ENCODE measurements around the gene BBC3. TPM values are rescaled to one million over a fixed set of nuclear protein-coding genes. Genes with fewer than 3 reads are reported as not detected.

Gene BBC3
- total RNA-seq, 1 experiment from 2014 or later = 1.7 TPM

DNA sequence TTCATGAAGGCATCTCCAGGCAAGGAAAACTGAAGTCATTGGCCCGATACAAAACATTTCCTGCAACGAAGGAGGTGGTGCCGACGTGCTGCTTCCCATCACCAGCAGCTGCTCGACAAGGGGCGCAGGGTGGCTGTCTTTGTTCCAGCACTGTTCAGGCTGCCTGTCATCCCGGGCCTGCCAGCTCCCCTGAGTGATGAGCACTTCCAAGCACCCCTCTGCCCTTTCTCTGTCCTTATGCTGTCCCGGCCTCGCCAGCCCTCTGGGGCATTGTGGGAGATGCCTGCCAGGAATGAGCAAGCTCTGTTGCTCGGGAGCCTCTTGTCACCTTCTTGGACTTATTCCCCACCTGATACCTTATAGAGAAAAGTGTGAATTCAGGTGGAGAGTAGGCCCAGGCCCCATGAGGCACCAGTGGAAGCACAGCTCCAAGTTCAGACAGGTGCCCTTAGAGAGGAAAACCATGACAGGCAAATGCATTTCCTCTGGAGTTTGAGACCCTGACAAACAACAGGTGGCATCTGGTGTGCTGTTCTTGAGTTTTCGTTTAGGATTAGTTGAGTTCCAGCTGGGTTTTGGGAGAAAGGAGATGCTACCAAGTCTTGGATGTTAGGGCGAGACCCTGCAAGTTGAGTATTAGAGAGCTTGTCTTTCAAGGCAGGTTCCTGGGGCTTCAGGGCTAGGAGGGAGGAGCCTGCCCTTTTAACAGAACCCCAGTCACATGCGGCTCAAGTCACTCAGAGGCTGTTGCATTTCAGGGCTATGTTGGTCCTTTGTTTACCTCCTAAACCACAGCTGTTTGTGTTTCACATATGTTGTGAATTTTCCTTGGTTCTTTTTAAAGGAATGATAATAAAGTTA, 21.4 kb downstream of the BBC3 start:
- peak in 1 of 2 experiments; percentile 33 for DNase-seq
- Histone ChIP-seq H3K27me3 (no peaks in the 10 kb centered on the region), H3K27ac (no peak overlapping the region), H3K4me1 (peaks cover 13% of the 10 kb centered on the region), H3K36me3 (peaks cover 60% of the 10 kb centered on the region), H3K4me3 (no peak overlapping the region), H3K9me3 (replicated peaks) (no peaks in the 10 kb centered on the region)

DNA sequence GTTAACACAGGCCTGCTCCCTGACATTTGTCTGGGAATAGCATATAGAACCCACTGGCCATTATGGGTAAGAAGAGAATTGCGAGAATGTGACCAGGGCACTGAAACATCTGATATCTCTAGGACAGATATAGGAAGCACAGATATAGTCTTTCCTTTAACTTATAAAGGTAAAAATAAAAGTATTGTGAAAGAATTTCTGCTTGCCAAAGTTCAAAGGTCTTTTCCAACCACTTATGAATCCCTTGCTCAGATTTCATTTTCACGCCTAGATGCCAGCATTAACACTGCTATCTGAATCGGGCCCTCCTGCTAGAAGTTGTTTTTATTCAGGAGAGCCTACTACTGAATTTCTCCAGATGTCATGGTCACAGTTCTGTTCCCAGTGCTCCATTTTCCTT, 27.7 kb downstream of the BBC3 start:
- DNase-seq = no peak
- H3K27me3 ChIP-seq = no peaks in the 10 kb centered on the region
- H3K4me3 ChIP-seq = no peak overlapping the region
- peaks cover 70% of the 10 kb centered on the region for H3K36me3 ChIP-seq
- no peaks in the 10 kb centered on the region for H3K9me3 ChIP-seq (replicated peaks)
- no peak overlapping the region; the same call in 1 of the 2 replicates for H3K27ac ChIP-seq
- H3K4me1 ChIP-seq = no peaks in the 10 kb centered on the region

DNA sequence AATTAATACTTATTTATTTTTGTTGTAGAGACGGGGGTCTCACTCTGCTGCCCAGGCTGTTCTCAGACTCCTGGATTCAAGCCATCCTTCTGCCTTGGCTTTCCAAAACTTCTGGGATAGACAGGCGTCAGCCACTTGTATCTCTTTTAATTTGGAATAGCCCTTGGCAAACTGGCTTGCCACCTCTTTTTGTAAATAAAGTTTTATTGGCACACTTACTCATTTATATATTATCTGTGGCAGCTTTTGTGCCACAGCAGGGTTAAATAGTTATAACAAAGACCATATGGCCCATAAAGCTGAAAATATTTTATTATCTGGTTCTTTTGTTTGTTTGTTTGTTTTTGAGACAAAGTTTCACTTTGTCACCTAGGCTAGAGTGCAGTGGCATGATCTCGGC, 30.5 kb downstream of the BBC3 start:
- Histone ChIP-seq H3K4me1 (no peaks in the 10 kb centered on the region), H3K36me3 (peaks cover 58% of the 10 kb centered on the region), H3K27ac (no peak overlapping the region), H3K4me3 (no peak overlapping the region), H3K9me3 (replicated peaks) (no peaks in the 10 kb centered on the region), H3K27me3 (no peaks in the 10 kb centered on the region)
- no peak for DNase-seq

DNA sequence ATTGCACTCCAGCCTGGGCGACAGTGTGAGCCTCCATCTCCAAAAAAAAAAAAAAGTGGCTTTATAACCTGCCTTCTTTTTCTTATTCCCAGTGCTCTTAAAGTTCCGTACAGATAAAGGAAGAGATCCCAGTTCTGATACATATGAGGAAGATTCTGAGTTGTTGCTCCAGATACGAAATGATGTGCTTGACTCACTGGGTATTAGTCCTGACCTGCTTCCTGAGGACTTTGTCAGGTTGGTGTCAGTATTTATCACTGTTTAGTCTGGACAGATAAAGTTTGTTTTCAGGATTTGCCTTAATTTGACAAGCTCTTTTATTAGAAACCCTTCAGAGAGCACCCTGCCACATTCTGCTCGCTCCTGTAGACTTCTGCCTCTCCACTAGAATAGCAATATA, 33.9 kb downstream of the BBC3 start:
- Histone ChIP-seq H3K27me3 (no peaks in the 10 kb centered on the region), H3K36me3 (peaks cover 39% of the 10 kb centered on the region), H3K4me1 (no peaks in the 10 kb centered on the region), H3K9me3 (replicated peaks) (no peaks in the 10 kb centered on the region), H3K27ac (no peak overlapping the region), H3K4me3 (no peak overlapping the region)
- DNase-seq = no peak

DNA sequence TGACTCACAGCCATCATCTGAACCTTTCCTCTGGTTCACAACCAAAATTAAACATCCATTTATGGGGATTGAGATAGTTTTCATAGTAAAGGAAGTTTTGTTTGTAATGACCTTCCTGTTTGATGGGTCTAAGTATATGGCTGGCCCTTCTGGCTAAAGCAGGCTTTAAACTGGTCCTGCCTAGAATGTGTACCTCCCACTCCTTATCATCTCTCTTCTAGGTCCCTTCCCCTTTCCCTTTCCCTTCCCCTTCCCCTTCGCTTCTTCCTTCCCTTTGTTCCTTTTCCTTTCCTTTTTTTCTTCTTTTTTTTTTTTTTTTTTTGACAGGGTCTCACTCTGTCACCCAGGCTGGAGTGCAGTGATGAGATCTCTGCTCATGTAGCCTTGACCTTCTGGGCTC, 35.6 kb downstream of the BBC3 start:
- Histone ChIP-seq H3K27me3 (no peaks in the 10 kb centered on the region), H3K36me3 (peaks cover 38% of the 10 kb centered on the region), H3K9me3 (replicated peaks) (no peaks in the 10 kb centered on the region), H3K4me1 (peaks cover 10% of the 10 kb centered on the region), H3K4me3 (no peak overlapping the region), H3K27ac (no peak overlapping the region)
- no peak for DNase-seq

DNA sequence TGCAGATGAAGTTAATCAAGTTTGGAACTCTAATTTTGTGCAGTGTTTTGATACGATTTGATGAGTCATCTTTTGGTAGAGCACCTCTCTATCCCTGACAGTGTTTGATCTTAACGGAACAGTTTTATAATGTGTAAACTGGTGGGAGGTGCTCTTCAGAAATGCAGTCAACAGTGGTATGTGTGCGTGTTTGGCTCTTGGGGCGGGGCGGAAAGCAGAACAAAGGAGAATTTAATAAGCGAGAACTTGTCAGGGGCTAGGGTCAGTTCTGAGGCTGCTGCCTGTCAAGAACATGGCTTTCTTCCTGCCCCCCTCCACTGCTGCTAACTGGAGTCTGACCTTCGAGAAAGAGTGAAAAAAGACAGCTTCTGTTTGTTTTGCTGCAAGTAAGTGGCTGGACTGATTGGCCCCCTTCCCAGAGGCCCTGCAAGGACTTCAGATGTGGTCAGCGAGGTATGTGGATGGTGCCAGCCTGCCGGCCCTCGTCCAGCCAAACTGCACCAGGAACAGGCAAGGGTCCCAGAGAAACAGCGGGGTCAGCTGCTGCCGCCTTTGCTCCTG, 40.8 kb downstream of the BBC3 start:
- Histone ChIP-seq H3K9me3 (replicated peaks) (no peaks in the 10 kb centered on the region), H3K27me3 (no peaks in the 10 kb centered on the region), H3K4me3 (no peak overlapping the region), H3K4me1 (peaks cover 26% of the 10 kb centered on the region), H3K36me3 (peaks cover 32% of the 10 kb centered on the region), H3K27ac (peak overlapping the region; percentile 66)
- peak; percentile 89 to 93 for DNase-seq

DNA sequence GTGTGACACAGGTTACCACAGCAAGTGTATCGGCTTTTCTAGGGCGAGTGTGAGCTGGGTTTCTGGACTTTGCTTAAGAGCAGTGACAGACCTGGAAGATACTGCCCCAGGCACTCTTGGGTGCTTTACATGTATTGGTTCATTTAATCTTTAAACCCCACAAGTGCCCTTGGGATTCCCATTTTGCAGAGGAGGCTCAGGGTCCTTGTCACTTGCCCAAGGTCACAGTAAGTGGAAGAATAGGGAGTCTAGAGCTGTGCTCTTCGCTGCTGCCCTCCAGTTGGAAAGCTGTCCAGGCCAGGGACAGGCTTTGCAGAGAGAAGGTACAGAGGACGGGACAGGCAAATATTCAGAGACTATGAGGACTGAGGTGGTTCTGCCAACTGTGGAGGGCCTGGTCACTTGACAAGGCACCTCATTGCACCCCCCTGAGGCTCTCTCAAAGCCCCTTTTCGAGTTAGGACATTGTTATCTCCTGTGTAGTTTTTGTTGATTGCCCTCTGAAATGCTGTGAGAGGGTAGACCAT, 42.4 kb downstream of the BBC3 start:
- Histone ChIP-seq H3K27ac (no peak overlapping the region), H3K36me3 (peaks cover 41% of the 10 kb centered on the region), H3K9me3 (replicated peaks) (no peaks in the 10 kb centered on the region), H3K27me3 (no peaks in the 10 kb centered on the region), H3K4me1 (peaks cover 26% of the 10 kb centered on the region), H3K4me3 (no peak overlapping the region)
- DNase-seq = no peak

GRCh38 chr19:47187797-47188196, 43.2 kb downstream of the BBC3 start:
- DNase-seq = no peak
- Histone ChIP-seq H3K27ac (no peak overlapping the region), H3K9me3 (replicated peaks) (no peaks in the 10 kb centered on the region), H3K4me1 (peaks cover 26% of the 10 kb centered on the region), H3K36me3 (peaks cover 48% of the 10 kb centered on the region), H3K27me3 (no peaks in the 10 kb centered on the region), H3K4me3 (no peak overlapping the region)

- Histone ChIP-seq H3K9me3 (replicated peaks) (no peaks in the 10 kb centered on the region), H3K4me3 (no peak overlapping the region), H3K27ac (no peak overlapping the region), H3K4me1 (peaks cover 26% of the 10 kb centered on the region), H3K27me3 (no peaks in the 10 kb centered on the region), H3K36me3 (peaks cover 53% of the 10 kb centered on the region)
- no peak for DNase-seq
Observed at GRCh38 chr19:47187335-47187655, 43.7 kb downstream of the BBC3 start.

- no peak for DNase-seq
- Histone ChIP-seq H3K4me3 (no peak overlapping the region), H3K27me3 (no peaks in the 10 kb centered on the region), H3K36me3 (peaks cover 58% of the 10 kb centered on the region), H3K4me1 (peaks cover 26% of the 10 kb centered on the region), H3K9me3 (replicated peaks) (no peaks in the 10 kb centered on the region), H3K27ac (no peak overlapping the region)
Observed at GRCh38 chr19:47186446-47187334, 44.3 kb downstream of the BBC3 start.

GRCh38 chr19:47183601-47184000, 47.4 kb downstream of the BBC3 start:
- no peak for DNase-seq
- Histone ChIP-seq H3K27ac (no peak overlapping the region), H3K4me3 (no peak overlapping the region), H3K36me3 (peaks cover 64% of the 10 kb centered on the region), H3K4me1 (no peaks in the 10 kb centered on the region; the same call in 1 of the 2 replicates), H3K27me3 (no peaks in the 10 kb centered on the region), H3K9me3 (replicated peaks) (no peaks in the 10 kb centered on the region)

- H3K27ac ChIP-seq = no peak overlapping the region
- no peak for DNase-seq
- H3K4me1 ChIP-seq = no peaks in the 10 kb centered on the region
- no peaks in the 10 kb centered on the region for H3K9me3 ChIP-seq (replicated peaks)
- no peaks in the 10 kb centered on the region for H3K27me3 ChIP-seq
- no peak overlapping the region for H3K4me3 ChIP-seq
- H3K36me3 ChIP-seq = peaks cover 68% of the 10 kb centered on the region
Observed at GRCh38 chr19:47179653-47180310, 51.2 kb downstream of the BBC3 start.

DNA sequence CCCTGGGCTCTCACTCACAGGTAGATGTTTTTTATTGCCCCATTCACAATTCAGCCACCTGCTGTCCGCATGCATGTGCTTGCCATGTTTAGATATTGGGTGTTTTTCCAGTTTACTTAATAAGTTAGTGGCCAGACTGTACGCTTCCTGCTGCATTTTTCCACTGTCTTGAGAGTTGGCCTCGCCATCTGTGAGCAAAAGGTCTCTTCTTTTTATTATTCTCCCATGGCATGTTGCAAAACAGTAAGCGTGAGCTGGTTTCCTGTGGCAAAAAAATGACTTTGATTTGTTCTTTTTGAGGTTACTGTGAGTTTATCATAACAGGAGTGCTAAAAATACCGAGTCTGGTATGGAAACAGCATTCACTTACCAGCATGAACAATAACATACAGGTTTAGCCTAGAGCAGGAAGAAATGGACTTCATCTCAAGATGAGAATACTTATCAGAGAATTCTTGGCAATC, 54.3 kb downstream of the BBC3 start:
- H3K9me3 ChIP-seq (replicated peaks) = no peaks in the 10 kb centered on the region
- no peak overlapping the region for H3K27ac ChIP-seq
- H3K27me3 ChIP-seq = no peaks in the 10 kb centered on the region
- H3K4me1 ChIP-seq = no peaks in the 10 kb centered on the region
- peaks cover 61% of the 10 kb centered on the region for H3K36me3 ChIP-seq
- DNase-seq = no peak
- no peak overlapping the region for H3K4me3 ChIP-seq

DNA sequence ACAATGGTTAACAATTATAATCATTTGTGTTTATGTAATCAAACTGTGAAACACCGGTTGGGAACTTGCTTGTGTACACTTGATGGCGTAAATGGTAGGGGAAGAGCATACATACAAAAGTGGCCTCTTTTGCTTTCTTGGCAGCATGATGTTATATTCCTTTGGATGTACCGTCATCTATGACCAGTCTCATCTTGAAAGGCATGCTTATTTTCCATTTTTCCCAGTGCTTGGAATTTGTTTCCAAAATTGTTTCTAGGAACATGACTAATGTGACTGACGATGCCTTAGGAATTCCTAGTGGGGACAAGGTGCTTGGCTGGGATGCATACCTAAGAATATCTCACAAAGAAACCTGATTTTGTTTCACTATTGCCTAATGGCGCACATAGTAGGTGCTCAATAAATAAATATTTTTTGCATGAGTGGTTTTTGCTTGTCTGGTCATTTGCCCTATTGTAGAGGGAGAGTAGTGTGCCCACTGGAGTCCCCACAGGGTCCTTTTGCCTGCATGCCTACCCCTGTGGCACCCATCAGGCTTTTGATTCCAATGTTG, 54.9 kb downstream of the BBC3 start:
- Histone ChIP-seq H3K4me1 (no peaks in the 10 kb centered on the region), H3K36me3 (peaks cover 66% of the 10 kb centered on the region), H3K9me3 (replicated peaks) (no peaks in the 10 kb centered on the region), H3K27ac (no peak overlapping the region), H3K4me3 (no peak overlapping the region), H3K27me3 (no peaks in the 10 kb centered on the region)
- DNase-seq = no peak

All from SJCRH30 (cell line).